IPS-15b (cell line): ENCODE measurements around the gene TEC.

Experiments used
- H3K27me3 ChIP-seq: one replicate; pipeline ENCODE4 v1.6.1; 2013; ENCODE audit warnings: low read length; ENCODE audit not compliant: control insufficient read depth, insufficient read depth
- H3K36me3 ChIP-seq: one replicate; pipeline ENCODE4 v1.6.1; 2013; ENCODE audit warnings: low read length; ENCODE audit not compliant: control insufficient read depth, insufficient read depth
- H3K4me1 ChIP-seq: one replicate; pipeline ENCODE4 v1.6.1; 2013; ENCODE audit warnings: mild to moderate bottlenecking, low read length; ENCODE audit not compliant: control insufficient read depth, insufficient read depth
- H3K4me3 ChIP-seq: one replicate; pipeline ENCODE4 v1.5.1; 2013; ENCODE audit warnings: low read depth, low read length
- H3K9ac ChIP-seq: one replicate; pipeline ENCODE4 v1.6.1; 2013; ENCODE audit warnings: low read depth, mild to moderate bottlenecking, low read length
- H3K9me3 ChIP-seq: one replicate; pipeline ENCODE4 v1.6.1; 2013; ENCODE audit warnings: mild to moderate bottlenecking, low read length; ENCODE audit not compliant: control insufficient read depth, insufficient read depth

The TEC gene

DNA sequence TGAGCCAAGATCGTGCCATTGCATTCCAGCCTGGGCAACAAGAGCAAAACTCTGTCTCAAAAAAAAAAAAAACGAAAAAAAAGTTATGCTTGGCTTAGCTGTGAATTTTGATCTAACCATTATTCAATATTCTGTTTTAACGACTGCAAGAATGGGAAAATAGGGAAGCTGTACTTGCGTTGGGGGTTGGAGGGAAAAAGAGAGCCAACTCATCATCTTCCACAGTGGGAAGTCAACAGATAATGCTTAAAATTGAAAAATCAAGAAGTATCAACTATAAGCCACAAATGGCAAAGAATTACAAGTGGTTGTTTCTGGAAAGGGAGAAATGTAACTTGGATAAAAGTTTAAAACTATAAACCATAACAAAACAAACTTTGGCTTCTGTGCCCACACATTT, 2.9 kb downstream of the TEC start:
- Histone ChIP-seq H3K9me3 (no peaks in the 10 kb centered on the region), H3K9ac (no peak overlapping the region), H3K4me3 (no peak overlapping the region), H3K27me3 (no peaks in the 10 kb centered on the region), H3K36me3 (no peaks in the 10 kb centered on the region), H3K4me1 (peaks cover 3% of the 10 kb centered on the region)

DNA sequence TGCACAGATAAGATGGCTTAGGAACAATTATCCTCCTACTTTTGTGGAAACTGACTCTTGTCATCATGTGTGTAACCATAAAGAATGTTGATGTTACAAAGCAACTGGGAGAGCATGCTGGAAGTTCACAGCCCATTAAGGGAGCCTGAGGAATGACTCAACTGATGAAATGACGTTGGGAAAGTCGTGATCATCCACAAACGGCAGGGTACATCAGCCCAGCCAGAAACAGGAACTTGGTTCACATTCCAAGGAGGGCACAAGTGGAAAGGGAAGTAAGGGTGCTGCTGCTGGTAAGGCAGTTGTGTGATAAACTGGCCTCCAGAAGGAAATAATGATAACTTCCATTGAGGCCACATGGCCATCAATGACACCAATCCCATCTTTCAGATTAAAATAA, 6.7 kb downstream of the TEC start:
- Histone ChIP-seq H3K4me1 (peaks cover 3% of the 10 kb centered on the region), H3K4me3 (no peak overlapping the region), H3K9ac (no peak overlapping the region), H3K36me3 (no peaks in the 10 kb centered on the region), H3K9me3 (no peaks in the 10 kb centered on the region), H3K27me3 (no peaks in the 10 kb centered on the region)

DNA sequence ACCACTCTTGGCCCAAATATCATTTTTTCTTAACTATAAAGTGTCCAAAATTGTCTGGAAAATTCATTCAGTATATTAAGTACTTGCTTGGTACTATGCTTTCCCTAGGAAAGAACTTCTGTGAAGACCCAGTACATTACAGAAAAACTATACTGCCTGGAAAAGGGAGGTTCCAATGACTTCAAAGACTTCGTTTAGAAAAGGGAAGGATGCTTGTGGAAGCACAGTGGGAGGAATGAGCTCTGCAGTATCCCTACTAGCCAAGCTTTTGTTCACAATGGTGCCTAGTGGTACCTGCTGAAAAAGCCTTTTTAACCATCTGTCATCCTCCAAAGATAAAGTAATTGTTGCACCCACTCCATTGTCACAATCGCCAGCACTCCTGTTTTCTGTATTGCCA, 7.2 kb downstream of the TEC start:
- Histone ChIP-seq H3K4me1 (peaks cover under 1% of the 10 kb centered on the region), H3K36me3 (no peaks in the 10 kb centered on the region), H3K4me3 (no peak overlapping the region), H3K27me3 (no peaks in the 10 kb centered on the region), H3K9ac (no peak overlapping the region), H3K9me3 (no peaks in the 10 kb centered on the region)

DNA sequence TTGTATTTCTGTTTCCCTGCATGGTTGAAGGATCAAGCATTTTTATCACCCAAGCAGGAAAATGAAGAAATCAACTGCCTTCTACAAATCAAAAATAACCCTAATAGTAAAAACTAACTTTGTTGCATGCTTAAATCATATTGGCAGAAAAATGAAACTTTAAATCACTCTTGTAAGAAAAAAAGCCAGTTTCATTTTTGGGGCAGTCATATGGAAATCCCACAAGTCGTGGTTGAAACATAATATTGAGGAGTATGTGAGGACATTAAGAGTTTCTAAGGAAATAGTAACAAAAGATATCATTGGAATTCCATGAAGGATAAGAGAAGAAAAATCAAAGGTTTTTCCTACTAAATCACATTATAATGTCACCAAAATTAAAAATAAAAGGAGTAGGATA, 8.4 kb downstream of the TEC start:
- Histone ChIP-seq H3K36me3 (no peaks in the 10 kb centered on the region), H3K4me3 (no peak overlapping the region), H3K9me3 (no peaks in the 10 kb centered on the region), H3K9ac (no peak overlapping the region), H3K4me1 (no peaks in the 10 kb centered on the region), H3K27me3 (no peaks in the 10 kb centered on the region)

DNA sequence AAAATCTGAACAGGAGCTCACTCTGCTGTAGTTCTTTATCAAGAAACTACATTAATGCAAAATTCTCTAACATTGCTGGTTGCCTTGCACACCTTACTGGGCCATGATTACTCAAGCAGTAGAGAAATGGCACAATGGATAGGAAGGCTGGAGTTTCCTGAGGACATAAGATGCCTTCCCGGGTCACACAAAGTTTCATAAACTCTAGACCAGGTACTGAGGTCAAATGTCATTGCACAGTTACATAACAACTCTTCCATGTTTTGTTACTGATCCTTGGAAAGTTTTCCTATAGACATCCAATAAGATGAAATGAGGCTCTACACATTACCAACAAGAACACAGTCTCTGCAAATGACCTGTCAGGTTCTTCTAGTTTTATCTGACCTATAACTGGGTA, 9.9 kb downstream of the TEC start:
- no peaks in the 10 kb centered on the region for H3K9me3 ChIP-seq
- H3K4me1 ChIP-seq = no peaks in the 10 kb centered on the region
- H3K9ac ChIP-seq = no peak overlapping the region
- no peak overlapping the region for H3K4me3 ChIP-seq
- no peaks in the 10 kb centered on the region for H3K27me3 ChIP-seq
- H3K36me3 ChIP-seq = no peaks in the 10 kb centered on the region

DNA sequence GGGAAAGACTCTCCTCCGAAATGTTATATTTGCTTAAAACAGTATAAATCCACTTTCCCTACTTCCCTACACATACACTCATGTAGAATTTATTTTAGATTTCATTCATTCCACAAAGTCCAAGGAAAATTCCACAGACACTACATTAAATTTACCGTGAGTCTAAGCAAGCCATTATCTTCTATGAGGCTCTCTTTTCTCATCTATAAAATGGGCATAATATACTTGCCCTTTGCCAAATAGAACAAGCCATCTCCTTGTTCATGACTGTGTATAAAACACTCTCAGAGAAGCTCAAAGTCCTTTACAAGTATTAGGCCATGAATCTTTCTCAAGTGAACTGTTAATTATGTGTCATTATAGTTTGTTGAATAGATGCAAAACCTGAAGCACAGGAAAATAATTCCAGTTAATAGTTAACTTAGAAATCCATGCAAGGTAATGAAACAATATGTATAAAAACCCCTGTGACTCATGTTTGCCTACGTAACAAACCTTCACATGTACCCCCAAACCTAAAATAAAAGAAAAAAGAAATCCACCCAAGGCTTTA, 10.7 kb downstream of the TEC start:
- H3K36me3 ChIP-seq = no peaks in the 10 kb centered on the region
- H3K9me3 ChIP-seq = no peaks in the 10 kb centered on the region
- no peak overlapping the region for H3K9ac ChIP-seq
- no peaks in the 10 kb centered on the region for H3K27me3 ChIP-seq
- H3K4me3 ChIP-seq = no peak overlapping the region
- H3K4me1 ChIP-seq = no peaks in the 10 kb centered on the region

DNA sequence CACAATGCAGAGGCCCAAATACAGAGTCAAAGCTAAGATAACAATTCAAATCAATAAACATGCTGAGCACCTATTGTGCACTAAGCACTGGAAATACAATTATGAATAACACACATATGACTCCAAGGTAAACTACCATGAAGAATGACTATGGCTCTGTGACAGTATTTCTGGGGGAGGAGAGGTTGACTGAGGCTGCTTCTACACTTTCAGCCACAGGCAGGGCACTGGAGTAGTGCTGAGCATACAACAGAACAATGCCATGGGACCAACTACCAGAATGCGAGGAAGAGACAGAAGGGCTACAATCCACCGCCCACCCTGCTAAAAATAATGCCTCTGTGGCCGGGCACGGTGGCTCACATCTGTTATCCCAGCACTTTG, 13.7 kb downstream of the TEC start:
- no peaks in the 10 kb centered on the region for H3K36me3 ChIP-seq
- H3K4me3 ChIP-seq = no peak overlapping the region
- H3K4me1 ChIP-seq = no peaks in the 10 kb centered on the region
- H3K9me3 ChIP-seq = no peaks in the 10 kb centered on the region
- H3K27me3 ChIP-seq = no peaks in the 10 kb centered on the region
- no peak overlapping the region for H3K9ac ChIP-seq

DNA sequence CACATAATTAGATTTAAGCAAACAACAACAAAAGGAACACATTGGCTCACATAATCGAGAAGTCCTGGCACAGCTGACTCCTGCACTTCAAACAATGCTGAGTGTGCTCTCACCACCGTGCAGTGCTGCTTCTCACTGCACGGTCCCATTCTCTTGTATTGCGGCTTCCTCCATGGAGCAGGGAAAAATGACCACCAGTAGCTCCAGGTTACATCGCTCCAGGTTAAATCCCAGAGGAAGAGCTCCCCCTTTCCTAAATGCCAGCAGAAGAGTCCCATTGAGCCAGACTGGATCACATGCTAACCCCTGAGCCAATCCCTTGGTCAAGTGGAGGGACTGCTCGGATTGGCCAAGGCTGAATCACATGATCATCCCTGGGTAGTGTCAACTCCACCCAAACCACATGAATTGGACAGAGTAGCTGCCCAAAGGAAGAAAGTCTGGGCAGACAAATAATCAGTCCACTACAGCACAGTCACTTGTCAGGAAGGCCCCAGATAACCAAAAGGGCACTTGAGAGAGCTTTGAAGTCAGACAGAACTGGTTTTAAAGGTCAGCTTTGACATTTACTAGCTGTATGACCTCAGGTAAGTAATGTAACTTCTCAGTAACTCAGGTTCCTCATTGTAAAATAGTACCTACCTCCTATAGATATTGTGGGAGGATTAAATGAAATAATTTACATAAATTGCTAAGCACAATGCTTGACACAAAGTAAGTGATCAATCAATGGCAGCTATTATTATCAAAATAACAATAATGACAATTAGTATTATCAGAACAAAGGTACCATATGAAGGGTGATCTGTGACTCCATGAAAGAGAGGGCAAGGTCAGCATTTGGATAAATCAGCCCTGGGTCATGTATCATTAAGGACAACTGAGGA, 14.3 kb downstream of the TEC start:
- no peaks in the 10 kb centered on the region for H3K4me1 ChIP-seq
- H3K36me3 ChIP-seq = no peaks in the 10 kb centered on the region
- no peaks in the 10 kb centered on the region for H3K27me3 ChIP-seq
- no peaks in the 10 kb centered on the region for H3K9me3 ChIP-seq
- no peak overlapping the region for H3K9ac ChIP-seq
- H3K4me3 ChIP-seq = no peak overlapping the region

DNA sequence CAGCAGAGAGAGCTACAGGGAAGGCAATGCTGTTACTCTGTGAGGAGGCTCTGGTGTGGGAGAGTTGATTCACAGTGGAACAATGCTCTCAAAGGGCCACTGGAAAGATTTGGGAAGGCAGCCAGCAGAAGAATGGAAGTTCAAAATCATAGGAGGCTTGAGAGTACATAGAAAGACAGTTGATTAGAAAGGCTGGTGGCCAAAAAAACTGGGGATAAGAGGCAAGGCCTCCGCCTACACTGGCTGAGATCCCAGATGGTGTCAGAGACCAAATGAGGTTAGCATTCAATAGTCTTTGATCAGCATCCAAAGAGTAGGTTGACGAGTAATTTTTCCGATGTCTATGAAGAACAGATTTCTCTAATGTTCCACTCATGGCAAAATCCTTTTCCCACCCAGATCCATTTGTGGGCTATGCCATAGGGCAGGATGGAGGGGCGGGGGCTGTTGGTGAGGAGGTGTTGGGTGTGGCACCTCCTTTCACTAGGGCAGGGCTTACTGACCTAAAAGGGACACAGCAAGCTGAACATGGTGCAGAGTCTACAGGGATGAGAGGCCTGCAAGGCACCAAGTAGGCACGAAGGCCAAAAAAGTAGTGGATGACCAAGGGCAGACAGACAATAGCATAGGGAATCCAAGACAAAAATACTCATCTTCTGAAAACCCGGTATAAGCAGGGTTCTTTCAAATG, 15.1 kb downstream of the TEC start:
- H3K4me1 ChIP-seq = no peaks in the 10 kb centered on the region
- no peak overlapping the region for H3K4me3 ChIP-seq
- H3K9ac ChIP-seq = no peak overlapping the region
- no peaks in the 10 kb centered on the region for H3K9me3 ChIP-seq
- no peaks in the 10 kb centered on the region for H3K36me3 ChIP-seq
- no peaks in the 10 kb centered on the region for H3K27me3 ChIP-seq

DNA sequence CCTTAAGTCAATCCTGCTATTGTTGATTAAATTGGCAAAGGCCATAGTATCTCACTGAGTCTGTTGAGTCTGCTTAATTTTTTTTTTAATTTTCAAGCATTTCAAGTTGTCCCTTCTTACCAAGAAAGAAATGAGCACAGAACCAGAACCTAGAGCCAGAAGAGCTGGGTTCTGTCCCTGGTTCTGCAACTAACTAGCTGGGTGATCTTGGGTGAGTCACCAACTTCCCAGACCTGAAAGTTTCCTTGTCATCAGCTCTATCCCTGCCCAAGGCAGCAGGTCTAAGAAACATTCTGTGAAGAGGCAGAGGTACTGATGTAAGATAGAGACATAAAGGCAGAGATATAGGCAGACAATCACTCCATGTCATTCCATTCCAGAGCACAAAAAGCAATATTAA, 17.3 kb downstream of the TEC start:
- no peaks in the 10 kb centered on the region for H3K4me1 ChIP-seq
- H3K9ac ChIP-seq = no peak overlapping the region
- H3K4me3 ChIP-seq = no peak overlapping the region
- no peaks in the 10 kb centered on the region for H3K27me3 ChIP-seq
- no peaks in the 10 kb centered on the region for H3K9me3 ChIP-seq
- no peaks in the 10 kb centered on the region for H3K36me3 ChIP-seq

DNA sequence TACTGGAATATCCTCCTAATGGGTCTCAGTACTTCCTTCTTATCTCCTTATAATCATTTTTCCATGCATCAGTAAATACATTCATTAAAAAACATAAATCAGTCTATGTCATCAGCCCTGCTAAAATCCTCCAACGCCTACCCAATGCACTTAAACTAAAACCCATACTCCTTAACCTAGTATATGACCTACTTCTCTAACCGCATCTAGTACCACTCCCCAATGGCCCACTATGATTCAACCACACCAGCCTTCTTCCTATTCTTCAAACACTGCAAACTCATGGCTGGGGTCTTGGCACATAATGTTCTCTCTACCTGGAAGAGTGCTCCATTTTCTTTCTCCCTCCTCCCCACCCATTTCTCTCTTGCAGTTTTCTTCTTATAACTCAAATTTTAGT, 18.7 kb downstream of the TEC start:
- Histone ChIP-seq H3K4me1 (no peaks in the 10 kb centered on the region), H3K27me3 (no peaks in the 10 kb centered on the region), H3K36me3 (no peaks in the 10 kb centered on the region), H3K9me3 (no peaks in the 10 kb centered on the region), H3K4me3 (no peak overlapping the region), H3K9ac (no peak overlapping the region)

DNA sequence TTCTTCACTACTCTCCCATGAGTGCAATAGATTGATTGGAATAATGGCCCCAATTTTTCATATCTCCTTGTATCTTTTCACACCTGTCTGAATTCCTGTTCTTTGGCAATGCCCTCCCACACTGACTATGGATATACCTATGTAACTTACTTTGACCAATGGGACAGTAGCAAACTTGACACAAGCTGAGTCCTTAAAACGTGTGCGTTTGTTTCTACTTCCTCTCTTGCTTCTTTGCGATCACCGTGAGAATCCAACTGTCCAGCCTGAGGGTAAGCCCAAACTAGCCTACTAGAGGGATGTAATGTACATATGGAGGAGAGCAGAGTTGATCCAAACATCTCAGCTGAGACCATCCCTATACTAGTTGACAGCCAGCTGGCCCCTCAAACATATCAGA, 19.3 kb downstream of the TEC start:
- no peaks in the 10 kb centered on the region for H3K4me1 ChIP-seq
- H3K9ac ChIP-seq = no peak overlapping the region
- H3K36me3 ChIP-seq = no peaks in the 10 kb centered on the region
- no peaks in the 10 kb centered on the region for H3K27me3 ChIP-seq
- no peaks in the 10 kb centered on the region for H3K9me3 ChIP-seq
- no peak overlapping the region for H3K4me3 ChIP-seq
